GM12878 (cell line): ENCODE measurements around the gene CRELD2. TPM values are rescaled to one million over a fixed set of nuclear protein-coding genes. Genes with fewer than 3 reads are reported as not detected.

Experiments
- ATAC-seq: fragments of 200-7000 bp; cut with Tn5 transposase; 3 replicates; pipeline ENCODE4 v1.9.1; 2020; ENCODE audit warnings: mild to moderate bottlenecking, moderate library complexity
- BruUV-seq: library from RNA; stranded (reverse); fragments of 400-500 nt; replicated peaks from 2 replicates; lab custom pipeline; 2021; lab: Mats Ljungman, UMichigan
- CTCF ChIA-PET: fragments of 300-600 bp; sonication (Branson Sonifier 250); formaldehyde crosslinking; extraction: SDS; loops from one replicate; lab custom pipeline; 2021; ENCODE audit warnings: inconsistent platforms; lab: Yijun Ruan, JAX
- POLR2A ChIA-PET: fragments of 350-600 bp; formaldehyde crosslinking; extraction: SDS; loops from one replicate; lab custom pipeline; 2021; ENCODE audit warnings: inconsistent platforms; lab: Charles Lee
- RAD21 ChIA-PET: fragments of 300-600 bp; sonication (Branson Sonifier 250); formaldehyde crosslinking; loops from one replicate; lab custom pipeline; 2023; ENCODE audit warnings: antibody characterized with exemption; ENCODE audit not compliant: unreplicated experiment; lab: Charles Lee
- SMC1A ChIA-PET: fragments of 300-600 bp; sonication (Branson Sonifier 250); formaldehyde crosslinking; loops from one replicate; lab custom pipeline; 2023; ENCODE audit not compliant: unreplicated experiment, uncharacterized antibody; lab: Charles Lee
- DNase-seq: peaks from one replicate; pipeline ENCODE4 v3.0.0-alpha.2; 2011; ENCODE audit warnings: low read depth, low spot score
- FAIRE-seq: peaks from 3 replicates; lab custom pipeline; 2011; peaks lifted over from hg19 to GRCh38; lab: Jason Lieb, UNC
- H2AFZ ChIP-seq: 2 replicates; pipeline ENCODE4 v1.6.0; 2011; ENCODE audit warnings: low read depth, low read length, control low read depth; ENCODE audit not compliant: control insufficient read depth
- H3K27ac ChIP-seq: 2 replicates; pipeline ENCODE4 v1.5.1; 2011; ENCODE audit warnings: control low read depth; ENCODE audit not compliant: control insufficient read depth, insufficient read depth
- H3K27me3 ChIP-seq, 2 experiments: replicated peaks in 1 of 2; 2 replicates each; pipeline versions ENCODE4 v1.6.0 to v1.6.1; 2011; ENCODE audit warnings: low read length in 1 of 2; ENCODE audit not compliant: control insufficient read depth in 2 of 2, insufficient read depth in 2 of 2
- H3K36me3 ChIP-seq, 2 experiments: 2 replicates each; pipeline ENCODE4 v1.5.1; 2011; ENCODE audit warnings: low read length in 1 of 2; ENCODE audit not compliant: control insufficient read depth in 2 of 2, insufficient read depth in 2 of 2
- H3K4me1 ChIP-seq: 2 replicates; pipeline ENCODE4 v1.6.1; 2011; ENCODE audit warnings: mild to moderate bottlenecking, low read length, moderate library complexity, mixed read lengths; ENCODE audit not compliant: control insufficient read depth, insufficient read depth
- H3K4me2 ChIP-seq: 2 replicates; pipeline ENCODE4 v1.6.0; 2011; ENCODE audit warnings: control low read depth; ENCODE audit not compliant: control insufficient read depth, insufficient read depth
- H3K4me3 ChIP-seq: fragments of 200-600 bp; sonication (generic); 2 replicates; pipeline ENCODE4 v1.5.1; 2016
- H3K79me2 ChIP-seq: 2 replicates; pipeline ENCODE4 v1.6.0; 2011; ENCODE audit warnings: low read length; ENCODE audit not compliant: control insufficient read depth, insufficient read depth
- H3K9ac ChIP-seq: 2 replicates; pipeline ENCODE4 v1.8.0; 2011; ENCODE audit warnings: low read length, control low read depth, mixed read lengths; ENCODE audit not compliant: control insufficient read depth, insufficient read depth
- H3K9me3 ChIP-seq: replicated peaks from 3 replicates; pipeline ENCODE4 v1.5.1; 2011; ENCODE audit warnings: mild to moderate bottlenecking, low read length; ENCODE audit not compliant: control insufficient read depth, insufficient read depth
- H4K20me1 ChIP-seq: 2 replicates; pipeline ENCODE4 v1.6.0; 2011; ENCODE audit not compliant: control insufficient read depth, insufficient read depth
- BACH1 ChIP-seq: fragments of 450-650 bp; IDR thresholded peaks from 2 replicates; pipeline ENCODE4 v1.6.1; 2017; ENCODE audit warnings: mild to moderate bottlenecking, borderline replicate concordance
- CEBPB ChIP-seq, 2 experiments: fragments of 150-350 bp in 1 of 2; IDR thresholded peaks; 2 replicates each; pipeline ENCODE4 v1.6.1; 2012 to 2014; ENCODE audit warnings: low read depth in 2 of 2, low read length in 2 of 2, borderline replicate concordance in 1 of 2, inconsistent platforms in 1 of 2
- GABPA ChIP-seq: IDR thresholded peaks from 2 replicates; pipeline ENCODE4 v1.6.1; 2014; ENCODE audit warnings: antibody characterized with exemption, low read depth, mild to moderate bottlenecking, inconsistent platforms
- JUND ChIP-seq: IDR thresholded peaks from 2 replicates; pipeline ENCODE4 v1.6.1; 2012; ENCODE audit warnings: low read depth, mild to moderate bottlenecking, low read length, improper control_type of control experiment, moderate library complexity
- KLF5 ChIP-seq: fragments of 450-650 bp; IDR thresholded peaks from 2 replicates; pipeline ENCODE4 v1.6.1; 2014; ENCODE audit warnings: mild to moderate bottlenecking; ENCODE audit not compliant: partially characterized antibody
- MTA3 ChIP-seq: IDR thresholded peaks from 2 replicates; pipeline ENCODE4 v1.6.1; 2012; ENCODE audit warnings: low read length, inconsistent platforms, borderline replicate concordance
- NFXL1 ChIP-seq: fragments of 450-650 bp; IDR thresholded peaks from 2 replicates; pipeline ENCODE4 v1.6.1; 2017; ENCODE audit warnings: antibody characterized with exemption, mild to moderate bottlenecking, borderline replicate concordance
- POLR2AphosphoS5 ChIP-seq: IDR thresholded peaks from 2 replicates; pipeline ENCODE4 v1.6.1; 2011; ENCODE audit warnings: mild to moderate bottlenecking, low read length, inconsistent platforms
- RFX5 ChIP-seq: IDR thresholded peaks from 2 replicates; pipeline ENCODE4 v1.6.1; 2011; ENCODE audit warnings: low read depth, low read length, improper control_type of control experiment
- ZNF384 ChIP-seq: IDR thresholded peaks from 2 replicates; pipeline ENCODE4 v1.6.1; 2012; ENCODE audit warnings: low read depth, mild to moderate bottlenecking, low read length, improper control_type of control experiment, borderline replicate concordance
- WGBS: methylation state at CpG from one replicate; pipeline ENCODE4 v1.1.6; 2016; ENCODE audit warnings: low lambda C conversion rate; ENCODE audit not compliant: insufficient replicate concordance, insufficient coverage; ENCODE audit errors: missing lambda C conversion rate; 5-methylcytosine and 5-hydroxymethylcytosine counted together
- in situ Hi-C: fragments of 300-500 bp; cut with MboI; formaldehyde crosslinking; loops from 9 replicates; pipeline ENCODE4 v1.14.3; 2018; ENCODE audit warnings: mixed read lengths
- intact Hi-C: fragments of 100-400 bp; cut with micrococcal nuclease; formaldehyde crosslinking; loops from one replicate; pipeline ENCODE4 v1.14.2; 2022; ENCODE audit not compliant: unreplicated experiment
- polyA plus RNA-seq, 11 experiments: library from polyadenylated mRNA; depleted of rRNA in 4 of 11; unstranded in 6 of 11; stranded (reverse) in 5 of 11; fragments of >200 nt; fragmentation: Nextera tagmentation in 4 of 11; fragmentation: Illumina TruSeq in 1 of 11; extraction: Ambion mirVana in 4 of 11; extraction: Trizol in 1 of 11; gene quantifications; 1 replicate in 1 of 11; 2 replicates in 10 of 11; pipeline versions ENCODE4 v1.2.1 to v1.2.3, GENCODE V29; 2011 to 2016; ENCODE audit warnings: inconsistent platforms in 2 of 11, missing spikeins in 2 of 11, low read depth in 1 of 11
- total RNA-seq, 4 experiments: library from RNA; depleted of rRNA in 3 of 4; stranded (reverse); fragments of >200 nt in 3 of 4; fragmentation: Illumina TruSeq in 1 of 4; extraction: Trizol in 1 of 4; gene quantifications; 2 replicates each; pipeline versions ENCODE4 v1.2.1 to v1.2.3, GENCODE V29; 2013 to 2021
- TF ChIP-seq, protein P1 (sequence below): IDR thresholded peaks from 2 replicates; pipeline ENCODE4 v1.6.1; 2011; ENCODE audit warnings: borderline replicate concordance, low read depth, mild to moderate bottlenecking, moderate library complexity, low read length; ENCODE audit not compliant: insufficient read depth, poor library complexity, severe bottlenecking

The CRELD2 gene
- total and polyA plus RNA-seq, 10 of the 15 experiments (the other 5 are each of a cell fraction or from before 2014, with no cell fraction given), result 9.4 to 111 (median 25.9) TPM

DNA sequence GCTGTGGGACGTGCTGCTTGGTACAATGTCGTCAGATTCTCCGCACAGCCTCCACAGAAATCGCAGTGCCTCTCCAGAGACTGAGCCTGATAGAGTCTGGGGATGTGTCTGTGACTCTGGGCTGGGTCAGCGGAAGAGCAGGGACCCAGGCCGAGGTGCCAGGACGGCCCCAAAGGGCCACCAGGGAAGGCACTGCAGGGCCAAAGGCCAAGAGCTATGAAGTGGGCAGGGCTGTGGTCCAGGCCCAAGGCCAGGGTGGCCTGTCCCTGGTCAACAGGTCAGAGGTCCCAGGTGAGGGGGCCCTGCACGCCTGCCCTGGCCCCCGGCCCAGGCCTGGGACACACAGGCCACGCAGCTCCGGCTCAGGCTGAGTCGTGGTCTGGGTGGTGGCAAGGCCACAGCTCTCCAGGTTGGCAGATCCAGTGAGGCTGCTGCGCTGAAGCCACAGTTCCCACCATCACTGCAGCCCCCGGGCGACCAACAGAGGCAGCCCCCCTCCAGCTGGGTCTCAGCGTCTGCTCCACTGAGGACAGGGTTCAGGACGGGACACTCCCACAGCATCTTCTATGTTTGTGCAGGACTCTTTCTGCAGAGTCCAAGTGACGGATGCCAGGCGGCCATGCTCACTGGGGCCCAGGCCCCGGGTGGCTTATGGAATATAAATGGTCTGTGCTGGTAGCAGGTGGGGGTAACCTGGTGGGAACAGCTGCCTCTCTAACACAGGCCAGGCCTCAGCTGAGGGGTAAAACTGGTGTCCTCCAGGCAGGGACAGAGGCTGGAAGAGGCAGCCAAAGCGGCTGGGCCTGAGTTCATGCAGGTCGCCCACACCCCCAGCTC, 37.4 kb downstream of the CRELD2 start:
- no peaks in the 10 kb centered on the region for H3K27me3 ChIP-seq
- no peak overlapping the region for H3K4me3 ChIP-seq
- ATAC-seq (no peak), DNase-seq (no peak), FAIRE-seq (no peak)
- no peak overlapping the region for H3K9ac ChIP-seq
- no peaks in the 10 kb centered on the region for H4K20me1 ChIP-seq
- H3K9me3 ChIP-seq, result no peaks in the 10 kb centered on the region
- H3K4me2 ChIP-seq, result no peak overlapping the region
- intact Hi-C loops, result no loop called here
- H3K36me3 ChIP-seq, result no peaks in the 10 kb centered on the region
- ChIA-PET RAD21 (no interaction called here), POLR2A (interaction anchor here (0.6 to 0.8 kb wide), 2 partner anchors 9 to 340 kb away, joined by 4 to 7 read pairs; no protein-coding TSS in a partner anchor), SMC1A (no interaction called here)
- BruUV-seq, result no TSS peak
- peaks cover 8% of the 10 kb centered on the region for H3K4me1 ChIP-seq
- no peak overlapping the region for H3K27ac ChIP-seq
- peaks cover 7% of the 10 kb centered on the region; the same call in 1 of the 2 replicates for H3K79me2 ChIP-seq
- TF ChIP-seq KLF5 (no peak), RFX5 (no peak), CEBPB (IDR thresholded peaks at IDR 0.05; ENCODE audit: borderline replicate concordance in 1 of 2, low read depth in 2 of 2, low read length in 2 of 2) (no peak), BACH1 (no peak), MTA3 (no peak), NFXL1 (no peak), ZNF384 (no peak), GABPA (no peak), POLR2AphosphoS5 (no peak), JUND (no peak)
- TF ChIP-seq, protein P1, sequence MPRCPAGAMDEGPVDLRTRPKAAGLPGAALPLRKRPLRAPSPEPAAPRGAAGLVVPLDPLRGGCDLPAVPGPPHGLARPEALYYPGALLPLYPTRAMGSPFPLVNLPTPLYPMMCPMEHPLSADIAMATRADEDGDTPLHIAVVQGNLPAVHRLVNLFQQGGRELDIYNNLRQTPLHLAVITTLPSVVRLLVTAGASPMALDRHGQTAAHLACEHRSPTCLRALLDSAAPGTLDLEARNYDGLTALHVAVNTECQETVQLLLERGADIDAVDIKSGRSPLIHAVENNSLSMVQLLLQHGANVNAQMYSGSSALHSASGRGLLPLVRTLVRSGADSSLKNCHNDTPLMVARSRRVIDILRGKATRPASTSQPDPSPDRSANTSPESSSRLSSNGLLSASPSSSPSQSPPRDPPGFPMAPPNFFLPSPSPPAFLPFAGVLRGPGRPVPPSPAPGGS, result no peak
- TF ChIP-seq, all 136 proteins: peak for 0
- in situ Hi-C loops, result no loop called here
- CTCF ChIA-PET, result interaction anchor here (1.2 kb wide), 1 partner anchor 25 kb away, joined by 4 read pairs; no protein-coding TSS in a partner anchor
- 63% methylated on average over 22 of the region's 22 CpGs for WGBS
- H2AFZ ChIP-seq, result no peak overlapping the region
